ENCODE measurements around the gene GRM8. TPM values are rescaled to one million over a fixed set of nuclear protein-coding genes. Genes with fewer than 3 reads are reported as not detected.

Gene GRM8
- total RNA-seq, 4 donors from 2014 or later = 1.0 to 5.0 TPM; not detected in 2

- no peaks in the 10 kb centered on the region for H3K4me1 ChIP-seq
- no peaks in the 10 kb centered on the region for H3K9me3 ChIP-seq
- H3K27me3 ChIP-seq = no peaks in the 10 kb centered on the region
- DNase-seq = no peak
- no peak overlapping the region for H3K27ac ChIP-seq
- H3K4me3 ChIP-seq = no peak overlapping the region
- no peaks in the 10 kb centered on the region for H3K36me3 ChIP-seq
- TF ChIP-seq CTCF (IDR thresholded peaks at IDR 0.05) (no peak), POLR2A (IDR thresholded peaks at IDR 0.05) (no peak)
These were observed 133.2 kb downstream of the GRM8 start for GRCh38 chr7:127119517-127119916.

- Histone ChIP-seq H3K36me3 (no peaks in the 10 kb centered on the region), H3K27me3 (no peaks in the 10 kb centered on the region), H3K4me1 (no peaks in the 10 kb centered on the region), H3K4me3 (no peak overlapping the region), H3K9me3 (no peaks in the 10 kb centered on the region), H3K27ac (no peak overlapping the region)
- TF ChIP-seq POLR2A (IDR thresholded peaks at IDR 0.05) (no peak), CTCF (IDR thresholded peaks at IDR 0.05) (no peak)
- no peak for DNase-seq
These were observed 137.9 kb downstream of the GRM8 start for GRCh38 chr7:127114742-127115265.

- peak in 1 of 3 donors; percentile 49 for DNase-seq
- no peaks in the 10 kb centered on the region for H3K27me3 ChIP-seq
- no peak overlapping the region for H3K4me3 ChIP-seq
- TF ChIP-seq POLR2A (IDR thresholded peaks at IDR 0.05) (no peak), CTCF (IDR thresholded peaks at IDR 0.05) (peak in 4 of 6 experiments; percentile 8 to 31 (median 26))
- H3K4me1 ChIP-seq = no peaks in the 10 kb centered on the region
- H3K36me3 ChIP-seq = no peaks in the 10 kb centered on the region
- H3K27ac ChIP-seq = no peak overlapping the region
- H3K9me3 ChIP-seq = no peaks in the 10 kb centered on the region
These were observed 145.1 kb downstream of the GRM8 start for GRCh38 chr7:127107601-127108007.

- TF ChIP-seq CTCF (IDR thresholded peaks at IDR 0.05) (no peak), POLR2A (IDR thresholded peaks at IDR 0.05) (no peak)
- H3K27me3 ChIP-seq = no peaks in the 10 kb centered on the region
- DNase-seq = no peak
- H3K36me3 ChIP-seq = no peaks in the 10 kb centered on the region
- no peak overlapping the region for H3K4me3 ChIP-seq
- no peaks in the 10 kb centered on the region for H3K9me3 ChIP-seq
- H3K4me1 ChIP-seq = no peaks in the 10 kb centered on the region
- no peak overlapping the region for H3K27ac ChIP-seq
These were observed 159.4 kb downstream of the GRM8 start for GRCh38 chr7:127093340-127093739.

- Histone ChIP-seq H3K27me3 (no peaks in the 10 kb centered on the region), H3K4me1 (no peaks in the 10 kb centered on the region), H3K4me3 (no peak overlapping the region), H3K27ac (no peak overlapping the region), H3K9me3 (no peaks in the 10 kb centered on the region), H3K36me3 (no peaks in the 10 kb centered on the region)
- TF ChIP-seq POLR2A (IDR thresholded peaks at IDR 0.05) (no peak), CTCF (IDR thresholded peaks at IDR 0.05) (no peak)
- no peak for DNase-seq
These were observed 161.1 kb downstream of the GRM8 start for GRCh38 chr7:127091620-127092019.

- H3K27me3 ChIP-seq = no peaks in the 10 kb centered on the region
- no peak overlapping the region for H3K27ac ChIP-seq
- H3K4me1 ChIP-seq = no peaks in the 10 kb centered on the region
- no peaks in the 10 kb centered on the region for H3K9me3 ChIP-seq
- no peak for TF ChIP-seq POLR2A (IDR thresholded peaks at IDR 0.05)
- no peak for TF ChIP-seq CTCF (IDR thresholded peaks at IDR 0.05)
- H3K4me3 ChIP-seq = no peak overlapping the region
- H3K36me3 ChIP-seq = no peaks in the 10 kb centered on the region
- no peak for DNase-seq
These were observed 163.6 kb downstream of the GRM8 start for GRCh38 chr7:127089146-127089545.
